BJ (cell line): Measurements from ENCODE around the gene SULF2. TPM values are rescaled to one million over a fixed set of nuclear protein-coding genes. Genes with fewer than 3 reads are reported as not detected.

ENCODE experiments used
- CTCF ChIA-PET: fragments of 350-600 bp; formaldehyde crosslinking; extraction: SDS; loops from one replicate; lab custom pipeline; 2021; ENCODE audit warnings: antibody characterized with exemption, inconsistent platforms; lab: Yijun Ruan, JAX
- POLR2A ChIA-PET: fragments of 300-600 bp; sonication (Branson Sonifier 250); formaldehyde crosslinking; extraction: SDS; loops from one replicate; lab custom pipeline; 2021; ENCODE audit warnings: antibody characterized with exemption; lab: Charles Lee
- DNase-seq: peaks from one replicate; pipeline ENCODE4 v3.0.0-alpha.2; 2011; ENCODE audit warnings: low read depth
- H3K27me3 ChIP-seq: 2 replicates; pipeline ENCODE4 v1.6.0; 2011; ENCODE audit warnings: low read length; ENCODE audit not compliant: control insufficient read depth, insufficient read depth
- H3K36me3 ChIP-seq: 2 replicates; pipeline ENCODE4 v1.5.1; 2011; ENCODE audit warnings: low read length; ENCODE audit not compliant: control insufficient read depth, insufficient read depth
- H3K4me3 ChIP-seq: 2 replicates; pipeline ENCODE4 v1.5.1; 2011; ENCODE audit warnings: low read depth, mild to moderate bottlenecking, control low read depth, low read length
- CTCF ChIP-seq: IDR thresholded peaks from 2 replicates; pipeline ENCODE4 v1.5.1; 2011; ENCODE audit warnings: low read depth, mild to moderate bottlenecking, control low read depth, inconsistent platforms, low read length, moderate library complexity; ENCODE audit not compliant: insufficient read depth
- polyA plus RNA-seq: library from polyadenylated mRNA; depleted of rRNA; stranded (reverse); fragments of >200 nt; gene quantifications from 2 replicates; pipeline ENCODE4 v1.2.3, GENCODE V29; 2011

Gene SULF2
- polyA plus RNA-seq, 1 experiment: 13.2 TPM

- no peaks in the 10 kb centered on the region for H3K36me3 ChIP-seq
- POLR2A ChIA-PET: no interaction called here
- peaks cover 3% of the 10 kb centered on the region; the same call in 1 of the 2 replicates for H3K27me3 ChIP-seq
- DNase-seq: peak; percentile 87
- TF ChIP-seq CTCF: no peak
- CTCF ChIA-PET: interaction anchor here (1.0 to 2.8 kb wide), 4 partner anchors 112 to 831 kb away, joined by 3 to 19 read pairs (median 4); no protein-coding TSS in a partner anchor
- H3K4me3 ChIP-seq: no peak overlapping the region
Measured at GRCh38 chr20:47789764-47790579, 4.7 kb upstream of the SULF2 start.

GRCh38 chr20:47789081-47789763, 3.9 kb upstream of the SULF2 start:
- POLR2A ChIA-PET: no interaction called here
- H3K36me3 ChIP-seq: no peaks in the 10 kb centered on the region
- TF ChIP-seq CTCF: no peak
- CTCF ChIA-PET: interaction anchor here (0.9 to 2.8 kb wide), 5 partner anchors 111 to 832 kb away, joined by 3 to 19 read pairs (median 4); no protein-coding TSS in a partner anchor
- H3K27me3 ChIP-seq: peaks cover 3% of the 10 kb centered on the region
- no peak overlapping the region for H3K4me3 ChIP-seq
- DNase-seq: peak; percentile 92

GRCh38 chr20:47788741-47789080, 3.4 kb upstream of the SULF2 start:
- ChIA-PET POLR2A (no interaction called here), CTCF (interaction anchor here (0.6 to 2.8 kb wide), 4 partner anchors 111 to 832 kb away, joined by 3 to 19 read pairs (median 4); no protein-coding TSS in a partner anchor)
- TF ChIP-seq CTCF: no peak
- Histone ChIP-seq H3K4me3 (no peak overlapping the region), H3K27me3 (peaks cover 3% of the 10 kb centered on the region), H3K36me3 (no peaks in the 10 kb centered on the region)
- DNase-seq: no peak

- Histone ChIP-seq H3K27me3 (peaks cover 8% of the 10 kb centered on the region), H3K4me3 (peak overlapping the region; percentile 59), H3K36me3 (no peaks in the 10 kb centered on the region)
- DNase-seq: no peak
- CTCF ChIA-PET: interaction anchor here (0.8 to 2.7 kb wide), 34 partner anchors 9 to 840 kb away, joined by 3 to 95 read pairs (median 4); no protein-coding TSS in a partner anchor
- POLR2A ChIA-PET: interaction anchor here (0.6 to 1.1 kb wide), 2 partner anchors 509 to 1263 kb away, joined by 5 to 7 read pairs; no protein-coding TSS in a partner anchor
- no peak for TF ChIP-seq CTCF
Measured at GRCh38 chr20:47786765-47787107, 1.5 kb upstream of the SULF2 start.
